ENCODE results near the gene UNC80.
A peak's percentile ranks its signal among the peaks of the same experiment; 100 is the strongest.

UNC80 gene

DNA sequence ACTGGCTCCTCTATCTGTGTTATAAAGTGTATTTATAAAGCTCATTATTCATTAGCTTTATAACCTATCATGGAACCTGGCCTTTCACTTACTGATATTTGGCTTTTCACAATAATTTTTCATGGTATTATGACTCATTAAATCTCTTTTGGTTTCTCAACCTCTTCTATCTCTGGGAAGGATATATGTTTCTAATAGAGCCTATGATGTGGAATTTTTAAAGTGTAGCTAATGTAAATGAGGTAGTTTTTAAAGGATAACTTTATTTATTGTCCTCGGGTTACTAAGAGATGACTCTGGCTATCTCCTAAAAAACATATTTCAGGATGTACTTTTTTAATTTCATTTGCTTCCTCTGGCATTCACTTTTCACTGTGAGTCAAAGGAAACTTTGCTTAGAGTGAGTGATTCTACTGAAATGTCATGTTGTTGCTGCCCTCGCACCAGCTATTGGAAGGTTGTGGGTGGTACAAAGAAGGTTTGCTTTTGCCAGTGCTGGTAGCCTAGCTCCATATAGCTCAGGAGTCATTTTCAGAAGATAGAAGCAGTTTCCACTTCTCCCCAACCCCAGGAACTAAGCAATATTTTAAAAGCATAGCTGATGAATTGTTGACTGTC, 145.6 kb downstream of the UNC80 start:
- DNase-seq: no peak

DNA sequence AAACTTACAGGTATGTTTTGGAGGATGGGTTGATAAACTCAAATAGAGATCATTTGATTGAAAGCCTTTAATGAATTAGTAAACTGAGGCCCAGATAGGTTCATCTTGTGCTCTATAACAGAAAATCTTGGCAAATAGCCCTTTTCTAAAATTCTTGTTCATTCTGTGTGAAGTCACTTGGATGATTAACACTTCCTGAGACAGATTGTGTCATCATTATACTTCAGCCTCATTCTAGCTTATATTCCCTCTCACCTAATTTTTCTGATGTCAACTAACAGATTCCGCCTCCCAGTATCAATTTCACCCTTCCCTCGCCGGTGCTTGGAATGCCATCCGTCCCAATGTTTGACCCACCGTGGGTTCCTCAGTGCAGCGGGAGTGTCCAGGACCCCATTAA, 146.6 kb downstream of the UNC80 start:
- no peak for DNase-seq

DNA sequence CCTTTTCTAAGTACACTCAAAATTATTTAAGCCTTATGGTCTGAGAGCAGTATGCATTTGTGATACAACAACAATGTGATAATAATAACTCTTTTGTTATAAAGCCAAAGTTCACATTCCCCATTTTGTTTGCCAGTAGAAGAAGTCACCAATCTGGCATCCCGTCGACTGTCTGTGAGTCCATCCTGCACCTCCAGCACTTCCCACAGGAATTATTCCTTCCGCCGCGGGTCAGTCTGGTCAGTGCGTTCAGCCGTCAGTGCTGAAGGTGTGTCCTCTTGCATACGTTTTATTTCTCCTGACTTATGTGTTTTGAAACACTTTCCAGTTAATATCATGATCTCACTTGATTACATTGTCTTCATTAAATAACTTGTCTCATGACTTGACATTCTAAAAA, 150.5 kb downstream of the UNC80 start:
- DNase-seq: no peak

DNA sequence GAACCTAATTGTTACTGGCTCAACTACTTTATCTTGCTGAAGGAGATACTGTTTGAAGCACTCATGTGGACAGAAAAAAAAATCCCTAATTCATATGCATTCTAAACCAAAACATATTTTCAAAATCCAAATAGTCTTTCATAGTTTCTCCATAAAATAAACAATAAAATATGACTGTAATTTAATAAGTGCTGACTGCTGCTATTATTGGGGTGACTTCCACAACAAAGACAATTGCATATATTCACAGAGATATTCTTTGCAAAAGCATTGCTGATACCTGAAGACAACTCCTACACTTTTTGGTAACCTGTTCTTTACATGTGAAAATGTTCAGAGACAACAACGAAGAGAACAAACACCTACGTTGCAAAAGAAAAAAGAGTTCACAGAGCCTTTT, 157.7 kb downstream of the UNC80 start:
- no peak for DNase-seq

DNA sequence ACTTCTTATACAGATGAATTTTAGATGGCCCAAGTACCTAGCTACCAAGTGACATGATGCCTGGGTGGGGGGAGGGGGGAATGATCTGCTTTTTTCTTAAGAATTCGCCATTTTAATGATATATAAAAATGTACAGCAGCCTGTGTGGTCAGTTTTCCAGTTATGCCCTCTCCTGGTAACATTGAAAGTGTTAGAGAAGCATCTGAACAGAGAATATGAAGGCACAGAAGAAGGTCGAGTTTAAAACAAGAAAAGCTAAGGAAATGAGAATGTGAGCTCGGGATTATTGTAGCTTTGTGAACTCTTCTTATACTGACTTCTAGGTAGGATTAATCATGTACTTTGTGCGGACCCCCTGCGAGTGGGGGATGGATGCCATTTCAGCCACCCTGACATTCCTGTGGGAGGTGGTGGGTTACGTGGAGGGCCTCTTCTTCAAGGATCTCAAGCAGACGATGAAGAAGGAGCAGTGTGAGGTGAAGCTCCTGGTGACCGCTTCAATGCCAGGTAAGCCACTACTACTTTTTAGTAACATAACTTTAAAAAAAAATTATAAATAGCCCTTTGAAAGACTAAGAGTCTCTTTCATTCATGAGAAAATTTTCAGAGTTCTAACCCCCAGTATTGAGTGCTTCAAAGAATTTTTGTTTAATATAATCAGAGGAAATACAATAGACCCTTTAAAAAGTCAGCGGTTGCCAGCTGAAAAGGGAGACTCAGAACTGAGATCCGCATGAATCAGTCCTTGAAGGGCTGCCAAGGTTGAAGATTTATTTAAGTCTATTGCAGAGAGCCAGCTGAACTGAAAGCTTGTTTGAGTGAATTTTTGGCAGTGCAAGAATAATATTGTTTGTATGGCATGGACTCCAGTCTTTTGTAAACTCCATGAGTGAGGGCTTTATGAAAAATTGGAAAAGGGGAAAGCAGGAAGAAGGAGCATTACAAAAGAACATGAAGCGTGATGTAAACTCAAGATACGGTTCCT, 162.2 kb downstream of the UNC80 start:
- DNase-seq: no peak

DNA sequence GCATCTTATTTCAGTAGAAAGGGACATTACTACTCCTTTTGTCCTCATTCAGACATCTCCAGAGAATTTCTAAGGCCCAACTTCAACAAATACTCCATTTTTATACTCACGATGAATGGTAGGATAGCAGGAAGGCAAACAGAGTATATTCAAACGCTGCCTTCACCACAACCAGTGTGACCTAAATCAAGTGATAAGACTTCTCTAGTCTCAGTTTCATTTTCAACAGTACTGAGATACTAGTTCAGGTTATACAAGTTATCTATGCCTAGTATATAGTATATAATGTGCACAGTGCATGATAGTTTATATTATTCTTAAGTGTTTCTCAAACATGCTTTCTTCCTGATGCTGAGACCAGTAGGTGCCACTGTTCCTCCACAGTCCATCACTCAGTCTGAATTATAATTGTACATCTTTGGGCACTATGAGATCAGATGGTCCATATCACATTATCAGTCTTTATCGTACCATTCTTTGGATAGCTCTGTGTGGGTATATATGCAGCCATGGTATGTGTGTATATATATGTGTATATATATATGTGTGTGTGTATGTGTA, 164.6 kb downstream of the UNC80 start:
- no peak for DNase-seq

DNA sequence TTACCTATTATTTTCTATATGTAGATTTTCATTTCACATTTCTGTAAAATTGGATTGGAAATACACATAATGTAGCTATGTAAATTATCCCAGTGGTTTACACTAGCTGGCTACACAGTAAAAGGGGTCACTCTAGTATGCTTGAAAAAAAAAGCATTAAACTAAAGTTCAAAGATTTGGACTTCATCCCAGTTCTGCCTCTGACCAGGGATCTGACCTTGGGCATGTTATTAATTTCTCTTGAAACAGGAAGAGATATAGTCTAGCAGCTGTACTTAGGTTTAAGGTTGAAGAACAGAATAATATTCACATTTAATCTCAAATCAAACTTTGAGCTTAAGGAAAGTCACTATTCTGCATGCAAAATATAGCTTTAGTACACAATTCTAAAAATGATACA, 166.3 kb downstream of the UNC80 start:
- no peak for DNase-seq

DNA sequence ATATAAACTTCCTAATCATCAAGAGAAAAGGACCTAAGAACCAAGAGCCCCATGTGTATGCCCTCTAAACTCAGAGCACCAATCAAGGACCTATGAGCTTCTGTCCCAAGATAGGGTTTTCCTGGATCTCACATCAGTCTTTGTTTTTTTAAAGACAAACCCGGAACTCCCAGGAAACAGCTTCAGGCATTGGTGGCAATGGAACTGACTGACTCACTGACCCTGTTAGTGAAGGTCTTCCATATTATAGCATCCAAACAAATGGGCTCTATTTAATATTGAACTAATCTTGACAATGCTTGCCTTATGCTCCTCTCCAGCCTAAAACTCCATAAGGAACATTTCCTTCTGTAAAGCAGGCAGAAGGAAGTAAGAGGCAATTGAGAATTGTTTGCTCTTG, 167.3 kb downstream of the UNC80 start:
- DNase-seq: no peak

DNA sequence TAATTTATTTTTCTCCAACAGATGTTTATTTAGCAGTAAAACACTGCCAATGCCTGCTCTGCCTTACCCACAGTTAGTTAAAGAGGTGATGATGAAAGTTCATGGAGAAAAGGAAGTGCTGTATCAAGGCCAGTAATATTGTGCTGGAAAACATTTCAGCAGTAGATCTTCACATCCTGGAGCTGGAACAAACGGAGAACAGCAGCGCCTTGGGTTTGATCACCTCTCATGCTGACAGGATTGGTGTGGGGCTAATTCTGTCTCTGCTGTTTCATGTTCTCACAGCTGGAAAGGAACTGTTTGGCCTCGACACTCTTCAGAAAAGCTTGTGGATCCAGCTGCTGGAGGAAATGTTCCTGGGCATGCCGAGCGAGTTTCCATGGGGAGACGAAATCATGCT, 169.3 kb downstream of the UNC80 start:
- DNase-seq: no peak

DNA sequence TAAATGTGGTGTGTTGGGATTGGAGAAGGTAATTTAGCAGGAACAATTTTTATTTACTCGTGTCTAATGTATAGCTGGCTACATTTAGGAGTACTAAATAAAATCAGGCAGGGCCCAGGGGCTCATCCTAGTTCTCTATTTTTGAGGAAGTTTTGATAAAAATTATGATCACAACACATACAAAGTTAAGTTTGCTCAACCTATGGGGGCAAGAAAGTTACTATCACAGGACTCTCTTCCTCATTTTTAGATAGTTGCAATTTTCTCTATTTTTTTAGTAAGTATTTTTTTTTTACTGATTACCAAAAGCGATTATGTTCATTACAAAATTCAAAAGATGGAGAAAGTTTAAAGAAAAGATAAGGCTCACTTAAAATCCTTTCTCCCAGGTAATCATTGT, 170.8 kb downstream of the UNC80 start:
- DNase-seq: no peak

DNA sequence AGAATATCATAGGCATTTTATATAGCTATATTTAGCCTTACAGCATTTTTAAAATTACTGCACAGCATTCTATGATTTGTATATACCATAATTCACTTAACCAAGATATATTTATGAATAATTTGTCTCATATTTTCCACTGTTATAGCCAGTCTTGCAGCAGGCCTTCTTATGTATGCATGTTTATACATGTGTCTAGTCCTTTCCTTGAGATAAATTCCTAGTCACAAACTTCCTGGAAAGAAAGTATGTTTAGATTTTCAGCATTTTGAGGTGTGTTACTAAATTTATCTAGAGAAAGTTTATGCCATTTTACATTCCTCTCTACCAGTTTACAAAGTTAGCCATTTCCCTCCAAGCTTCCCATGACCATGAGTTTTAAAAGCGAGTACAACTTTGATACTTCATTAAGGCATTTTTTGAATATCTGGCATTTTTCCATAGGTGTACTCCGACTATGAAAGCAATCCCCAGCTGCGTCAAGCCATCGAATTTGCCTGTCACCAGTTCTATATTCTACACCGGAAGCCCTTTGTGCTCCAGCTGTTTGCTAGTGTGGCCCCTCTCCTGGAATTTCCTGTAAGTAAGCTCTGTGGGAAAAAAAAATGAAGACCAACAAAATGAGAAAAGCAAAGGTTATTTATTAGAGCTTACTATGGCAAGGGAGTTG, 171.4 kb downstream of the UNC80 start:
- no peak for DNase-seq

DNA sequence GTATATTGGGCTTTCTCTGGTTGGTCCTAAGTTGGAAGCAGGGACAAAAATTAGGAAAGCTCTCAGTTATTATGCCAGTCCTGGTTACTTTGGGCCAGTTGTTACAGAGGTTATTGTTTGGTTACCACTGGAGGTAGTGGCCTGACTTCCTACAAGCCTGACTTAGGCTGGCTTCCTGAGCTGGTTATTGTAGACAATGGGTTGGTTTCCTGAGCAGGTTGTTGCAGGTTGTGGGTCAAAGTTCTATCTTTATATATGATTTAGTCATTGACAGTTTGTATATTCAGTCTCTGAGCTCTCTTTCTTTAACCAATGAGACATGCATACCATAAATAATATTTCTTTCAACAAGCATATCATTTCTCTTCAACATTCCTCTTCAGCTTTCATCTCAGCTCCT, 172.1 kb downstream of the UNC80 start:
- DNase-seq: no peak

DNA sequence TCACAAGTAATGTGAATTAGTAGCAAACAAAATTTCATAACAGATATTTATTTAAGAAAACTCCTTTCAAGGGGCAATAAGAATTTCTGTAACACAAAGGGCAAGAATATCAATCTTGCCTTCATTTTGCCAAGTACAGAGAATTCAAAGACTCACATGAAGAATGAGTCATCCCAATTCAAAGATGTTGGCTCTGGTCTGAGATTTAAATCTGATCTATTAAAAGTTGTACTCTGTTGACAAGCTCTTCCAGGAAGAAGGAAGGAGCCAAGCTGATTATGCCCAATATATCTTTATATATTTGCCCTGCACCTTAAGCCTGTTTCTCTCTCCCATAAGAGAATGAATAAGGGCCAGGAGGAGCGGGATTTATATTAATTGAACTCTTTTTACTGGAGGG, 174.9 kb downstream of the UNC80 start:
- DNase-seq: no peak

DNA sequence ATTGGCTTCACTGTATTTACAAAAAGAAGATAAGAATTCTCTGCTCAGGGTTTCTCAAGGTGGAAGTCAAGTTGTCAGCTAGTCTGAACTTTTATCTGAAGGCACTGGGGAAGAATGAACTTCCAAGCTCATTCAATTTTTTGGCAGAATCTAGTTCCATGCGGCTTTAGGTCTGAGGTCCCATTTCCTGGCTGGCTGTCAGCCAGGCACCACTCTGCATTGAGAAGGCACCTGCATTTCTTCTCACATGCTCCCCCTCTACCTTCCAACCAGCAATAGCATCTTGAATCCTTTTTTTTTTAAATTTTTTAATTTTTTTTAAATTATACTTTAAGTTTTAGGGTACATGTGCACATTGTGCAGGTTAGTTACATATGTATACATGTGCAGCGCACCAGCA, 184.6 kb downstream of the UNC80 start:
- no peak for DNase-seq

DNA sequence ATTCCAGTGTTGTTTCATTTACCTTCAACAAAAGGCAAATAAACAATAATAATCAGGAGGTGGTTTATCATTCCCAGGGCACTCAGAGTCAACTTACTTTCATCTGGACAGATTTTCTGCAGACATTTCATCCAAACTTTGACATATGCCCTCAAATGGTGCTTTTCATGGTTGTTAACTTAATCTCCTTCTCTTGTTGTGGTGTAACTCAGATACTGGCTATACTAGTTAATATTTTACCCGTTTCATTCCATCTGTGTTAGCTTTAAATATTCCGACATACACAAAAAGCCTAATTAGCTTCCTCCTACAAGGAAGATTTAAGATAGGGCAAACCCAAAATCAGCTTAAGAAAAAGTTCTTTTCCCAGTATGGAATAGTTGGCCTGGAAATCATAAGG, 186.4 kb downstream of the UNC80 start:
- no peak for DNase-seq

DNA sequence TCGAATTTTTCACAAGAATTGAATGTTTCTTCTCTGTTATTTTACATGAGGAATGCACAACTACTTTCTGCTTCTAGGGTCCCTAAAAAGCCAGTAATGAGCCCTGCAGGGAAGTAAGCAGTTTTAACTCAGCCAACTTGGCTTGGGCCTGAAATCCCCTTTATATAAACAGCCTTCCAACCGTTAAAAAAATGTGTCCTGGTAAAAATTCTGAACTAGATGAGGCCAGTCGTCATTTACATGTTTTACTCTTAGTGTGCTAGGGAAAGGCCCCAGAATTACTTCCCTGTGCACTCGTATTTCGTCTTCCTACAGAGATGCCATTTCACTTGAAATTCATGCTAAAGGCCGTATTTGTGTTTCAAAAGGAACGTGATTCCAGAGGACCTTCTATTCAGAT, 188.4 kb downstream of the UNC80 start:
- no peak for DNase-seq

DNA sequence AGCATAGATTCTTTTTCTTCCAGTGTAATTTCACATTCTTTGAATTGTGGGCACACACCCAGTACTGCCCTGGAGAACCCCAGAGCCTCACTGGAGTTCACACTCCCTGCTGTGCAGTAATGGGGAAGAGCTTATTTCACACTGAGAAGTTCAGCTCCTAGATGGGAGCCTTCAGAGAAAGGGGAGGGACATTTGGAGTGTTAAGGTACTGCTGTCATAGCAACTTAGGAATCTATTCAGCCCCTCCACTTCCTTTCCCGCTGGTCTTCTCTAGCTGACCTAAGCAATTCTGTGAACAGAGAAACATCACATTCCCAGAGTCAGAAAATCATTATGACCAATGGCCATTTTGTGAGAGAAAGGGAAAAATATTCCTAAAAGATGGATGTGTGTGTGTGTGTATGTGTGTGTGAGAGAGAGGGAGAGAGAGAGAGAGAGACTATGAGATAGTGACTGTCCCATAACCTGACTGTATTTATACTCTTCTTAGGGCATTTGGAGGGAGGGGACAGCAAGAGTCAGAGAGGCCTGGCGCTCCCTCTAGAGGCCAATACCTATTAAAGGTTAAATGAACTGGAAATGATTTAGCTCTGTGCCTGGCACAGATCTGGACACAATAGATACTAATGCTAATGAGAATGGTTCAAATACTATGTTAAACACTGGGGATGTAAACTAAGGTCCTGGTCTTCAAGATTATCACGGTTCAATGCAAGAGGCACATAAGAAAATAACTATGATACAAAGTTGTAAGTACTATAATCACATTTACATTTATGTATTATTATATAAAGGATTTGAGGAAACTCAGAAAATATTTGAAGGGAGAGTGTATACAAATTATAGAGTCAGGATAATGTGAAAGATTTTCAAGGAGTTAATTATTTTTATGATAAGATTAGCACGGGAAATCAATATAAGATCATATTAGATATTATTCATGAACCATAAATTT, 189.3 kb downstream of the UNC80 start:
- DNase-seq: peak; percentile 68

DNA sequence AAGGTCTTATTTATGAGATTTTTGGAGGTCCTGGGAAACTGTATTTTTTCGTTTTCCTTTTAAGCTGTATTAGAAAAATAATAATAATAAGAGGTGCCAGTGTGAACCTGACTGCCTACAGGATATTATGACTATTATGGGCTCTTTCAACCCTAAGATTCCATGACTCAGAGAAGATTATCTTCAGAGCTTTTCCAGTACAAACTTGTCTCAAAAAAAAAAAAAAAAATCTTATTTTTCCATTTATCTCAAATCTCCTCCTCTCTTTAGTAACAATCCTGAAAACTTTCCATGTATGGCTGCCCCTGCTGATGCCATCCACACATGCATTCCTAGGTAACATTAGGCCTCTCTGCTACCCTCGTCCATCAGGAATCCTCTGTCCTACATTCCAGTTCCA, 194.1 kb downstream of the UNC80 start:
- no peak for DNase-seq

DNA sequence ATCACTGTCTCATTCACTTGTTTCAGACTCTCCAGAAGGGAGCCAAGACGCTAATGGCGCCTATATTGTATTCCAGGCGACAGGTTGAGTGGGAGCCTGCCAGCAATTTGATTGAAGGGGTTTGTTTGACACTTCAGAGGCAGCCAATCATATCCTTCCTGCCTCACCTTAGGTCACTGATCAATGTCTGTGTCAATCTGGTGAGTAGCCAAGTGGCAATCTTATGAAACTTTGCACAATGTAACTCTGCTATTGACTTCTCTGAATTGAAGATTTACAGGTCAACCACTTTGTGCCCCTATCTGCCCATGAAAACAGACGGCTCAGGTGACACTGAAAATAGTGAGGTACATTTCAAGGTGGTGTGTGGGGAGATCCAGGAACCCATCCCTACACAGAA, 198.1 kb downstream of the UNC80 start:
- no peak for DNase-seq

DNA sequence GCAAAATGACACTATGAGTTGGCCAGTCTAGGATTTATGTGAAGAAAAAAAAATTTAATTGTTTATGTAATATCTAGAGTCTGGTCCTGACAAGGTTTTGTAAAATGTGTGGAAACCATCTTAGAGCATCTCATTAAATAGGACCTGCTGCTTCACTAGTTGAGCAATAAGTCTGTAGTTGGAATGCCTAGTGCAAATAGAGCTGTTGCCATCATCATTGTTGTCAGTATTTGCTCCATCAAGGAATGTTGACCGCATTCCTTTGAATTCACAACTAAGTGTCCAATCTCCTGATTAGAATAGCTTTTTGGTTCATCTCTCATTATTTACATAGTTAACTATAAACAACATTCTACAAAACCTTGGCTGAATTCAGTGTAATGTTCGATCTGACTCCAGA, 198.6 kb downstream of the UNC80 start:
- no peak for DNase-seq

DNA sequence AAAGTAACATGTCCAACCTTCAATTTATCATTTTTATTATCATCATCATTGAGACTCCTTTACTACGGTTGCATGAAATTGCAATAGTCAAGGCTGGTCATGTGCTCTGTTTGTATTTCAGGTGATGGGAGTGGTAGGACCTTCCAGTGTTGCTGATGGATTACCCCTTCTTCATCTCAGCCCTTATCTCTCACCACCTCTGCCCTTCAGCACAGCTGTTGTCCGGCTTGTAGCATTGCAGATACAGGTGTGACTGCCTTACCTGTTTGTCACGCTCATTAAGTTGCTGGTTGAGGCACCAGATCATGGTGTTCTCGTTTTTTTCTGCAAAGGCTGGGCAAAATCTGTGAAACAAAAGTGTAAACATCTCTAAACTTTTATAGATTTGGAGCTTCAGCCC, 199.1 kb downstream of the UNC80 start:
- DNase-seq: no peak

DNA sequence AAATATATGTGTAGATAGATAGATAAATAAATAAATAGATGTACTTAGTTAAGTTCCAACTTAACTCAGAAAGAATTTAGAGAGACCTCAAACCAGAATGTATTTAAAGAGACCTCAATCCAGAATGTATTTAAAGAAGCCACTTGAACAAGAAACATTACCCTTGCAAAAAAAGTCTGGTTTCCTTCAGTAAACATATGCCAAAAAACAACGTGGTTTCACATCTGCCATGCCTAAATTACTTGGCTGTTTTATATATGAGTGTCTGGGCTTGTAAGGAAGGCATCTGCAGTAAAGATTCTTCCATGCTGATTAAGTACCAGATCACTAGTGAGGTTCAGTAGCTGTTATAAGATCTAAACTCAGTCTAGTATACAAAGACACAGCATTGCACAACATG, 201.7 kb downstream of the UNC80 start:
- DNase-seq: peak; percentile 71

DNA sequence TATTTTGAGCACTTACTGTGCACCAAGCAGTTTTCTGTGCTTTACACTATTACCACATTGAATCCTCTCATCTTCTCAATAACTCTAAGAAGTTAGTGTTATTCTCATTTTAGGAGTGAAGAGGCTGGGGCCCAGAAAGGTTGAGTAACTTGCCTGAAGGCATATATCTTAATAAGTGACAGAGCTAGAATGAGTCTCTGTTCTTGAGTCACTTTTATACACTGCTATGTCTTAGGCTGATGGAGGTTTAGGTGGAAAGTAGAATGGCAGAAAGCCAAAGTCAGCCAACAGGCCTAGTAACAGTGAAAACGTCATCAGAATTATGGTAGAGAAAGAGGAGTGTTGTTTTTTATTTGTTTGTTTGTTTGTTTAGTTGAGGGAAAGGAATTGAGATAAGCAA, 202.9 kb downstream of the UNC80 start:
- no peak for DNase-seq
